Daoy (cell line): ENCODE measurements around the gene ATG16L2. TPM values are rescaled to one million over a fixed set of nuclear protein-coding genes. Genes with fewer than 3 reads are reported as not detected.
"Not testable (repeated sequence)": the region's sequence is repeated elsewhere in the genome, so short reads cannot be mapped to it uniquely, and the experiment has no call there.

Experiments used
- DNase-seq: peaks from one replicate; pipeline ENCODE4 v3.0.0-alpha.2; 2015; ENCODE audit warnings: low read depth
- total RNA-seq: library from RNA; depleted of rRNA; stranded (reverse); fragments of >200 nt; shearing (Covaris generic); gene quantifications from 2 replicates; pipeline ENCODE4 v1.2.3, GENCODE V29; 2014

Gene ATG16L2
- total RNA-seq, 1 experiment from 2014 or later = 2.3 TPM

- DNase-seq = no peak
These were observed 34.6 kb upstream of the ATG16L2 start for GRCh38 chr11:72779495-72780128.

- DNase-seq = no peak
These were observed 33.7 kb upstream of the ATG16L2 start for GRCh38 chr11:72780296-72781062.

DNA sequence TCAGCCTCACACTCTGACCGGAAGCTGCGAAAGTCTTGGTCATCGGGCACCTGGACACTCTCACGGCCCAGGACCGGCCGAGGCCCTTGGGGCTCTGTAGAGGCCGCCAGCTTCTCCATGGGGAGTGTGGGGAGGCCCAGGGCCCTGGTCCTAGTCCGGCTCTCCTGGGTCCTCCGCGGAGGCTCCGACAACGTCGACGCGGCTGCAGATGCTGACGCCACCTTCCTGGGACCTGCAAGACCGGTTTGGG lies 33.2 kb upstream of the ATG16L2 start:
- no peak for DNase-seq

DNA sequence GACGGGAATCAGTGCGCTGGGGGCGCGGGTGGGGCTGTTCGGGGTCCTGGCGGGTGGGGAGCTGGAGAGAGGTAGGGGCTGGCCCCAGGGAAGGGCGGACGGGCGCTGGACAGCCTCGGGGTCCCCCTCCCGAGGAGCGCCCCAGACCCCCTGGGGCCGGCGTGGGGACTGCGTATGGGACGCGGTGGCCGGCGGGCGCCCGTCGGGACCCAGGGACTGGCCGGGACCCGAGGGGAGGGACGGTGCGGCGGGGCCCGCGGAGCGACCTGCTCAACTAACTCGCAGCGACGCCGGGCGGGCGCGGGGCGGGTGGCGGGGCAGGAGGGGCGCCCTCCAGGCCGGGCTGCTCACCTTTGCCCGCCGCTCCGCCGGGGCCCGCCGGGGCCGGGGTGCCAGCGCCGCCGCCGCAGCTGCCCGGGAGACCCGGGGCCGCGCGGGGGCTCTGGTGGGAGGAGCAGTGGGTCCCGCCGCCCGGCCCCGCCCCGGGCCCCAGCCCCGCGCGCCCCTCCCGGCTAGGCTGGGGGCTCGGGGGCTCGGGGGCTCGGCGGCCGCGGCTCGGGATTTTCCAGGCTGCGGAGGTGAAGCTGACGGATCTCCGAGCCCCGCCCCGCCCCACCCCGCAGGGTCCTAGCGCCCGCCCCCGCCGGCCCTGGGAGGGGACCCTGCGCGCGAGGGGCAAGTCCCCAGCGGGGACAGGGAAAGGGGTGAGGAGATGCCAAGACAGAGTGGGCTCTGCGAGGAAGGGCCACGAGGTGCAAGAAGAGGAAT lies 32.7 kb upstream of the ATG16L2 start:
- DNase-seq = peak; percentile 29

- DNase-seq = no peak
These were observed 31.9 kb upstream of the ATG16L2 start for GRCh38 chr11:72782081-72782920.

GRCh38 chr11:72783144-72783905 lies 30.9 kb upstream of the ATG16L2 start:
- DNase-seq = no peak

DNA sequence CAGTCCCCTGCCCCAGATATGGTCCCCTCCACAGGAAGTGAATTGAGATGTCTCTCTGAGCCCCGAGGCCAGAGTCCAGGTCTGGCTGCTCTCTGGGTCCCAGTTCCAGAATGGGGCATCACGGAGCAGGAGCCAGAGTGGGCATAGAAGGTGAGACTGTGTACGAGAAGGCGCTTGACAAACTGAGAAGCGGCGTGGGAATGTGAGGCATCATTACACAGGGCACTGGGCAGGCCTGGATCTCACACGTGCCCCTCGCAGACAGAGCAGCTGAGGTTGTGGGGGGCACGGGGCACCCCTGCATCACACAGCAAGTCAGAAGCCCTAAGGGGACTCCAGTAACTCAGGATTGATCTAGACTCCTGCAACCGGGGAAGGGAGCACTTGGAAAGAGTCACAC lies 29.5 kb upstream of the ATG16L2 start:
- DNase-seq = no peak

- no peak for DNase-seq
These were observed 27.7 kb upstream of the ATG16L2 start for GRCh38 chr11:72786305-72787215.

DNA sequence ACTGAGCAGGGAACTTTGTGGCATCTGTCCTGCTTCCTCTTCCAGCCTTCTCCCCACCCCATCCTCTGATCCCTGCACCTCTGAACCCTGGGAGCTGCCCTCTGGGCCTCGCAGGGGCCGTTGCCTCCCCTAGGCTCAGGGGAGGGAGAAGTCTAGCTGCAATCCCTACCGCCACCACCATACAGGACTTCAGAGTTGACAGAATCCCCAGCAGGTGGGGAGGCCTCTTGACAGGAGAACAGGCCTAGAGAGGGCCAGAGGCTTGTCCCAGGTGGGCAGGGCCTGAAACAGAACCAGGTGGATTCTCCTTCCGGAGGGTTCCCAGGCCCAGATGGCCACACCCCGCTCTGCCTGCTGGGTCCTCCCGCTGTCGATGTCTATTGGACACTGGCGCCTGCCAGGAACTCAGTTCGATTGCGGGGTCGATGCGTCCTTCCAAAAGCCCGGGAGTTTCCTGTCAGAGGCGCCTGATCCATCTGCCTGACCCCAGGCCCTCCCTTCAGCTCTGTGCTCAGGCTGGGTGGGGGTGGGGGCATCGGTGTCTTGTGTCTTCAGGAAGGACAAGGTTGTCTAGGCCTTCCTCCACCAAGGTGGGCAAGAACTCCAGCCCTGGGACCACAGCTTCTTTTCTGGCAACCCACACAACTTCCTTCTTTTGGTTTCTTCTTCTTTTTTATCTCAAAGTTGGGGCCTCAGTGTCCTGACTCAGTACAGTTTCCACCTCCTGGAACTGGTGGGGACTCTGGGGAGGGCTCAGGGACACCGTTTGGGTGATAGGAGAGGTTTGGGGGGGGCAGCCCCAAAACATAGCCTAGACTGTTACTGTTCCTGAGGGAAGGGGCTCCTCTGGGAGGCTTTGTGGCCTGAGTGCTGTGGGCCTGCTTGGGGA lies 26.8 kb upstream of the ATG16L2 start:
- DNase-seq = no peak

- DNase-seq = no peak
These were observed 26.0 kb upstream of the ATG16L2 start for GRCh38 chr11:72788241-72788640.

DNA sequence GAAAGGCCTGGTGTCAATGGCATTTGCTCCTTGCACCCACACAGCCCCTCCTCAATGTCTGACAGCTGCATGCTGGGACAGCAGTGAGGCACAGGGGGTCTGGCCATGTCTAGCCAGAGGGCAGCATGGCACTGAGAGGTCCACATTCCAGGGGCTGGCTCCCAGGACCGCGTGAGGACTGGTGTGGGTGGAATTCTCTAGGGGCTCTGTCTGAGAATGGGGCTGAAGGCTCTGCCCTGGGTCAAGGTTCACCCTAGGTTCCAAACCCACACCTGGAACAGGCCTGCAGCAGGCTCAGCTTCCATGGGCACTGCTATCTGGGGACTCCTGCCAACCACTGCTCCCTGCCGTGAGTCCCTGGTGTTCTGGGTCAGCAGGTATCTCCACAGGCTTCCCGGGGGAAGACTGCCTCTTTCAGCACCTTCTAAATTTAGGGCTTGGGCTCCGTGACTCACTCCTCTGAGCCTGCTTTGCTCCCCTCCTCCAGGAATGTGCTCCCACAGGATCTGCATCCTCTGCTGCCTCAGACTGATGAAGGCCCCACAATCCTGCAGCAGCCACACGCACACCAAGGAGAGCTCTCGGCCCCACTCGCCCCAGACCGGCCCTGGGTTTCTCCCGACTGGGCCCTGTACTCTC lies 24.6 kb upstream of the ATG16L2 start:
- peak; percentile 60 for DNase-seq

DNA sequence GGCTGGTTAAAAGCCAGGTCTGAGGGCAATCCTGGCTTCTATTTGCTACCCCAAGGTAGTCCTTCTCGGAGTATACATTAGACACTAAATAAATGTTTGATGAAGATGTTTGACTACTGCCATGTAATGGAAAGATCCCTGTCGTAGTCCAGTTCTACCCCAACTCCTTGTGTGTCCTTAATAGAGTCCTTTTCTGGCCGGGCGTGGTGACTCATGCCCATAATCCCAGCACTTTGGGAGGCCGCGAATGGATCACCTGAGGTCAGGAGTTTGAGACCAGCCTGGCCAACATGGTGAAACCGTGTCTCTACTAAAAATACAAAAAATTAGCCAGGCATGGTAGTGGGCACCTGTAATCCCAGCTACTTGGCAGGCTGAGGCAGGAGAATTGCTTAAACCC lies 23.0 kb upstream of the ATG16L2 start:
- not testable (repeated sequence) for DNase-seq

DNA sequence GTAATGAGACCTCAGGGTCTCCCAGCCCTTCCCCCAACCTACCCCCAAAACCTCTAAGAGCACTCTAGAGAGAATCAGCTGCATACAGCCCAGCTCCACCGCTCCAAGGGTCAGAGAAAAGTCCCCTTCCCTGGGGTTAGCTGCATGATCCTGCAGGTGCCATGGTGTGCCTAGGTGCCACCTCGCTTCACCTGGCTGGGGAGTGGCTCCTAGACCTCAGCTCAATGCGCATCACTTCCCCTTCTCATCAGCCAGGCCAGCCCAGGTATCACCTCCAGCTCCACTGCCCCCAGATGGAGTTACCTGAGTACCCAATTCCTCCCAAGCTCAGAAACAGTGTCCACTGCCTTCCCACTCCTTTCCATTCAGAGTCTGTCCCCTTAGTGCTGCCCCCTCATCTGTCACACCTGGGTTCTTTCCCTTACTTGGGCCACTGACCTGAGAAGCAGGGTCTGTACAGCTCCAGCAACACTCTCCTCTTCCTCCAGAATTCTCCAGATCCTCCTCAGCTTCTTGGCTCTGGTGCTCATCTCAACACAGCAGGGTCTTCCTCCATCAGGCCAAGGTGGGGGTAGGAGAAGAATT lies 21.7 kb upstream of the ATG16L2 start:
- no peak for DNase-seq

DNA sequence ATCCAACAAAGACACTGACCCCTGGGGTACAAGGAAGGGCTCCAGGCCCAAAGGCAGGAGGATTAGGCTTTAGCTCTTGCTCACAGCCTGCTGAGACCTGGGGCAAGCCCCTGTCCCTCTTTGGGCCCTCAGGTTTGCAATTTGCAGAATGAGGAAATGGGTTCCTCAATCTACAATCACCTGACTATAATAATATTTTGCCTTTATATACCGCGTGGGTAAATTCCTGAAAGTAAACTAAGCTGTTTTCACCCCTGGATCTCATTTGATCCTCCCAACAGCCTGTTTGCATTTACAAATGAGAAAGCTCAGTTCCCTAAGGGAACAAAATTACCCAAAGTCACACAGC lies 21.2 kb upstream of the ATG16L2 start:
- no peak for DNase-seq

- DNase-seq = peak; percentile 96
These were observed 20.5 kb upstream of the ATG16L2 start, which contains the start of gene STARD10 for GRCh38 chr11:72793425-72794367. Gene STARD10, minus strand, starts transcription at chr11:72794047. Its CDS starts 12,866 bp downstream, at chr11:72781181.

GRCh38 chr11:72798361-72798760 lies 15.8 kb upstream of the ATG16L2 start:
- no peak for DNase-seq

DNA sequence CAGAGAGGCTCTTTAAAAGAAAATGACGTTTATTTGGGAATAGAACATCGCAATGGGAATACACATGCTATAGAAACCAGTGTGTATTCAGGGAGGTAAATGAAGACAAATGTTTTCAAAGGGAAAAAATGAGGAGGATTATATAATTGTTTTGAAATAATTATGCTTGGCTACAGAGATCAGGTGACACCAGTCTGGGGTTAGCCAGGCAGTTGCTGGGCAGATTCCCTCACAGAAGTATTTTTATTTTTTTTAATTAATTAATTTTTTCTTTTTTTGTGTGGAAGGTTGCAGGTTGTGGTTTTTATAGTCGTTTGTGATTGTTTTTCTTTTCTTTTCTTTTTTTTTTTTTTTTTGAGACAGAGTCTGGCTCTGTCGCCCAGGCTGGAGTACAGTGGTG lies 14.8 kb upstream of the ATG16L2 start:
- DNase-seq = no peak
